Germinal center (tissue), 1 donor: ENCODE results near the gene FLVCR2.

ENCODE experiments used
- DNase-seq: peaks from one replicate; pipeline ENCODE4 v3.0.0; 2012; ENCODE audit warnings: mixed read lengths, low spot score

Gene FLVCR2

GRCh38 chr14:75558440-75558839, 20.0 kb upstream of the FLVCR2 start:
- no peak for DNase-seq

- no peak for DNase-seq
Measured at GRCh38 chr14:75559045-75559444, 19.4 kb upstream of the FLVCR2 start.

GRCh38 chr14:75559451-75560222, 18.8 kb upstream of the FLVCR2 start:
- no peak for DNase-seq

DNA sequence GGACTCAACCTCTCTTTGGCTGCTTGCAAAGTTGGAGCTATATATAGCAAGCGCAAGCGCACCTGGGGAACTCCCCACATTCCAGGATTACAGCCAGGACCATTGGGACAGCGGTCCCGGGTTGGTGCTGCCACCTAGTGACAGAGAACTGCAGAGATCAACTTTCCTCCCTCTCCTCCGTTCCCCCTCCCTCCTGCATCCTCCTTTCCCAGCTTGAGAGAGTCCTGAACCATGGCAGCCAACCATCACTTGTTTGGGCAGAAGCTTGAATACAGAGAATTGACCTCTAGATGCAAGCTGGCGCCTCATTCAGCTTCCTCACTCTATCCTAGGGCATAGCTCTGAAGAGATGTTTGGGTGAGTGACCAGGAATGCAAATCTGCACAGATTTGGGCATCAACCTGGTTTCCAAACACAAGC, 17.4 kb upstream of the FLVCR2 start:
- DNase-seq = peak; percentile 66

GRCh38 chr14:75562089-75562488, 16.3 kb upstream of the FLVCR2 start:
- no peak for DNase-seq

DNA sequence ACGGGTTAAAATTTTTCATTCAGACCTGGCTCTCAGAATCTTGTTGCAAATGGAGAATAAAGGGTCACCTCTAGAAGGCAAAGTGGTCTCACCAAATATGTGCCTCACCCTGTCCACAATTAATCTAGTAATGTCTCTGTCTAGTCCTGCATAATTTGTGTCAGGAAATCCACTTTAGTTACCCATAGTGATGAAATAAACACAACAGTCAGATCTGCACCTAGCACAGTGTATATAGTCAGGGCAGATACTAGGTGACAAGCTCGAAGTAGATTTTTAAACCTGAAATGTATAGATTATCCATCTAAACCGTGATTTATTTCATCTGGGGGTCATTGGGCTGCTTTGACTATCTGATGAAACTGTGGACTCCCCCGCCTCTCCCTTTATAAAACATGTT, 15.9 kb upstream of the FLVCR2 start:
- no peak for DNase-seq

- no peak for DNase-seq
Measured at GRCh38 chr14:75563931-75564330, 14.5 kb upstream of the FLVCR2 start.

- DNase-seq = no peak
Measured at GRCh38 chr14:75565056-75565455, 13.4 kb upstream of the FLVCR2 start.

- DNase-seq = no peak
Measured at GRCh38 chr14:75566321-75566720, 12.1 kb upstream of the FLVCR2 start.

GRCh38 chr14:75566752-75567151, 11.7 kb upstream of the FLVCR2 start:
- DNase-seq = no peak

GRCh38 chr14:75568140-75568539, 10.3 kb upstream of the FLVCR2 start:
- no peak for DNase-seq

GRCh38 chr14:75568791-75569190, 9.6 kb upstream of the FLVCR2 start:
- no peak for DNase-seq

- DNase-seq = no peak
Measured at GRCh38 chr14:75570797-75571196, 7.6 kb upstream of the FLVCR2 start.

GRCh38 chr14:75572104-75572503, 6.3 kb upstream of the FLVCR2 start:
- DNase-seq = no peak

- no peak for DNase-seq
Measured at GRCh38 chr14:75577090-75577489, 1.3 kb upstream of the FLVCR2 start.

GRCh38 chr14:75577729-75578101, 705 bp upstream of the FLVCR2 start:
- DNase-seq = peak; percentile 84

DNA sequence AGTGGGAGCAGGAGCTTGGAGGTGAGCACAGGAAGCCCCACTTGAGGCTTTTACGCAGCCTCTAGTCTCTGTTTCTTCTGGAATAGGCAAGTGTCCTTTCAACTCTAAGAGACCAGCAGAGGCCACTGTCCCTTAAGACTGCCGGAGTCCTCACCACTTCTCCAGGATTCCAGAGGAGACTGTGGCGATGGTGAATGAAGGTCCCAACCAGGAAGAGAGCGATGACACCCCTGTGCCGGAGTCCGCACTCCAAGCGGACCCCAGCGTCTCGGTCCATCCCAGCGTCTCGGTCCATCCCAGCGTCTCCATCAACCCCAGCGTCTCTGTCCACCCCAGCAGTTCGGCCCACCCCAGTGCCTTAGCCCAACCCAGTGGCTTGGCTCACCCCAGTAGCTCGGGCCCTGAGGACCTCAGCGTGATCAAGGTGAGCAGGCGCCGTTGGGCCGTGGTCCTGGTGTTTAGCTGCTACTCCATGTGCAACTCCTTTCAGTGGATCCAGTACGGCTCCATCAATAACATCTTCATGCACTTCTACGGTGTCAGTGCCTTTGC, 442 bp downstream of the FLVCR2 start:
- no peak for DNase-seq

DNA sequence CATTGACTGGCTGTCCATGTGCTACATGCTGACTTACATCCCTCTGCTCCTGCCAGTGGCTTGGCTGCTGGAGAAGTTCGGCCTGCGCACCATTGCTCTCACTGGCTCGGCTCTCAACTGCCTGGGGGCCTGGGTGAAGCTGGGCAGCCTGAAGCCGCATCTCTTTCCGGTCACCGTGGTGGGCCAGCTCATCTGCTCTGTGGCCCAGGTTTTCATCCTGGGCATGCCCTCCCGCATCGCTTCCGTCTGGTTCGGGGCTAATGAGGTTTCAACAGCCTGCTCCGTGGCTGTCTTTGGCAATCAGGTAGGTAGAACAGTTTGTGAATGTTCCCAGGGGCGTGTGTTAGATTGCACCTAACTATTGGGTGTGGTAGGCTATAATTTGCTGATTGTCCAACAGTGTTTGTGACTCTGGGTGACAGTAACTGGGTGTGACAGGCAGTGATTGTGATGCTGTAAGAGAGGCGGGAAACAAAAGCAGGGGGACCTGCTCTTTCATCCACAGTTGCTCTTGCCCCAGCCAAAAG, 981 bp downstream of the FLVCR2 start:
- no peak for DNase-seq

GRCh38 chr14:75579882-75580281, 1.5 kb downstream of the FLVCR2 start:
- DNase-seq = no peak

DNA sequence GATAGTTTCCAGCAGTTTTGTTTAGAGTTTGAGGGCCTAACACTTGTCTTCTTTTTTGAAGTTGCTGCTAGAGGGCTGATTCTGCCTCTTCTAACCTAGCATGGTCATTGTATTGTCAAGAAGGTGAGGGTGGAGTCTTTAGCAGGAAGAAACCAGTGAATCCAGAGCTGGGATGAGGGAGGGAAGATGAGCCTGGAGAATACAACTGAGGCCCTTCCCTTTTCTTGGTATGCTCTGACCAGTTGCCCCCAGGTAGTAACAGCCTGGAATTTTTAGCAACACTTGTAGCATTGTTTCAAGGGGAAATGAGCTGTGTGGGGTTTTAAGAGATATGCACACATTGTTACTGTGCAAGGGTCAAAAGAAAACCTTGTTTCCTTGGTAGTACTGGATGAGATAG, 9.0 kb downstream of the FLVCR2 start:
- DNase-seq = no peak

GRCh38 chr14:75589931-75590330, 11.5 kb downstream of the FLVCR2 start:
- DNase-seq = no peak

DNA sequence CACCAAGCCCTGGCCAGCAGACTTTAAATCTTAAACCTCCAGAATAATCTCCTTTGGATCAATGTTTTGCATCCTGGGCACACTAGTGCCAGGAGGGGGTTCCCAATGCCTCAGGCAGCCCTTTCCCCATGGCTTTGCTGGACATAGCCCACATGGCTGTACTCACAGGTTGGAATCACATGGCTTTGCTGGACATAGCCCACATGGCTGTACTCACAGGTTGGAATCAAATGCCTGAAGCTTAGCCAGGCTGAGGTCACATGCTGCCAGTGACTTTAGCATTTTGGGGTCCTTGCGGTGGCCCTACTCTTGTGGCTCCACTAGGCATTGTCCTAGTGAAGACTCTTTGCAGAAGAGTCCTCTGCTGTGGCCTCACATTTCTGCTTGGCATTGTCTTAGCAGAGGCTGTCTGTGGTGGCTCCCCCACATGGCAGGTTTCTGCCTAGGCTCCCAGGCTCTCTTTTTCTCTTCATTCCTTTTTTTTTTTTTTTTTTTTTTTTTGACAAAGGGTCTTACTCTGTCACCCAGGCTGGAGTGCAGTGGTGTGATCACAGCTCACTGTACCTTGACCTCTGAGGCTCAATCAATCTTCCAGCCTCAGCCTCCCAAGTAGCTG, 13.0 kb downstream of the FLVCR2 start:
- no peak for DNase-seq

- DNase-seq = no peak
Measured at GRCh38 chr14:75591987-75592575, 13.7 kb downstream of the FLVCR2 start.
